ENCODE results near the gene CADM1.

DNA sequence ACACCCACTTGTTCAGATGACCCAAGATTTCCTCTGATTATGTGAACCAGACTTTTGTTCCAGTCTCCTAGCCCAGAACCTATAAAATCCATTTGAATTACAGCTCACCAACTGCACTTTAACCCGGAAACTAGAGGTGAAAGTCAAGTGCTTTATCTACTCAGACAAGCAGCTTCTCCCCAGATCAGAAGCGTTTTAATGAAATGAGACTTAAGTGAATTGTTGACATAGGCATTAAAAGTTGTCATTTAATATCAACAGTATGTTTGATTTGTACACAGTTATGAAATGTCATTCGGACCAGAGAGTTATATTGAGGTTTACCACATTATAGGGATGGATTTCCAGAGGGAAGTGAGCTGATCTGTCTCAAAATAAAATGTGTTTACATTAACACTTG, 52.0 kb downstream of the CADM1 start:
- TF ChIP-seq, protein P1, sequence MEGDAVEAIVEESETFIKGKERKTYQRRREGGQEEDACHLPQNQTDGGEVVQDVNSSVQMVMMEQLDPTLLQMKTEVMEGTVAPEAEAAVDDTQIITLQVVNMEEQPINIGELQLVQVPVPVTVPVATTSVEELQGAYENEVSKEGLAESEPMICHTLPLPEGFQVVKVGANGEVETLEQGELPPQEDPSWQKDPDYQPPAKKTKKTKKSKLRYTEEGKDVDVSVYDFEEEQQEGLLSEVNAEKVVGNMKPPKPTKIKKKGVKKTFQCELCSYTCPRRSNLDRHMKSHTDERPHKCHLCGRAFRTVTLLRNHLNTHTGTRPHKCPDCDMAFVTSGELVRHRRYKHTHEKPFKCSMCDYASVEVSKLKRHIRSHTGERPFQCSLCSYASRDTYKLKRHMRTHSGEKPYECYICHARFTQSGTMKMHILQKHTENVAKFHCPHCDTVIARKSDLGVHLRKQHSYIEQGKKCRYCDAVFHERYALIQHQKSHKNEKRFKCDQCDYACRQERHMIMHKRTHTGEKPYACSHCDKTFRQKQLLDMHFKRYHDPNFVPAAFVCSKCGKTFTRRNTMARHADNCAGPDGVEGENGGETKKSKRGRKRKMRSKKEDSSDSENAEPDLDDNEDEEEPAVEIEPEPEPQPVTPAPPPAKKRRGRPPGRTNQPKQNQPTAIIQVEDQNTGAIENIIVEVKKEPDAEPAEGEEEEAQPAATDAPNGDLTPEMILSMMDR (IDR thresholded peaks at IDR 0.05): no peak
- TF ChIP-seq POLR2A (IDR thresholded peaks at IDR 0.05): no peak
